CD4-positive, alpha-beta T cell treated with Interleukin-1 beta for 1 hour (primary cell): ENCODE results near the gene CADM2.

Experiments used
- DNase-seq, 2 donors: peaks; one replicate each; pipeline ENCODE4 v3.0.0-alpha.2; 2020 to 2022

Gene CADM2

GRCh38 chr3:86046436-86047136 lies 1087.8 kb downstream of the CADM2 start:
- DNase-seq: no peak

GRCh38 chr3:86047161-86047560 lies 1088.4 kb downstream of the CADM2 start:
- no peak for DNase-seq

GRCh38 chr3:86051058-86051457 lies 1092.3 kb downstream of the CADM2 start:
- DNase-seq: no peak

GRCh38 chr3:86056032-86056431 lies 1097.2 kb downstream of the CADM2 start:
- no peak for DNase-seq

GRCh38 chr3:86056962-86057361 lies 1098.2 kb downstream of the CADM2 start:
- no peak for DNase-seq

GRCh38 chr3:86073799-86074198 lies 1115.0 kb downstream of the CADM2 start:
- no peak for DNase-seq

- no peak for DNase-seq
These were observed 1128.5 kb downstream of the CADM2 start for GRCh38 chr3:86087160-86087871.

GRCh38 chr3:86104154-86104553 lies 1145.4 kb downstream of the CADM2 start:
- DNase-seq: no peak

GRCh38 chr3:86109434-86109833 lies 1150.6 kb downstream of the CADM2 start:
- no peak for DNase-seq
